Islet of Langerhans (tissue), 1 donor: ENCODE results near the gene ZFP62.

ENCODE experiments used
- FAIRE-seq: peaks from one replicate; lab custom pipeline; 2011; peaks lifted over from hg19 to GRCh38; lab: Jason Lieb, UNC

ZFP62 gene

DNA sequence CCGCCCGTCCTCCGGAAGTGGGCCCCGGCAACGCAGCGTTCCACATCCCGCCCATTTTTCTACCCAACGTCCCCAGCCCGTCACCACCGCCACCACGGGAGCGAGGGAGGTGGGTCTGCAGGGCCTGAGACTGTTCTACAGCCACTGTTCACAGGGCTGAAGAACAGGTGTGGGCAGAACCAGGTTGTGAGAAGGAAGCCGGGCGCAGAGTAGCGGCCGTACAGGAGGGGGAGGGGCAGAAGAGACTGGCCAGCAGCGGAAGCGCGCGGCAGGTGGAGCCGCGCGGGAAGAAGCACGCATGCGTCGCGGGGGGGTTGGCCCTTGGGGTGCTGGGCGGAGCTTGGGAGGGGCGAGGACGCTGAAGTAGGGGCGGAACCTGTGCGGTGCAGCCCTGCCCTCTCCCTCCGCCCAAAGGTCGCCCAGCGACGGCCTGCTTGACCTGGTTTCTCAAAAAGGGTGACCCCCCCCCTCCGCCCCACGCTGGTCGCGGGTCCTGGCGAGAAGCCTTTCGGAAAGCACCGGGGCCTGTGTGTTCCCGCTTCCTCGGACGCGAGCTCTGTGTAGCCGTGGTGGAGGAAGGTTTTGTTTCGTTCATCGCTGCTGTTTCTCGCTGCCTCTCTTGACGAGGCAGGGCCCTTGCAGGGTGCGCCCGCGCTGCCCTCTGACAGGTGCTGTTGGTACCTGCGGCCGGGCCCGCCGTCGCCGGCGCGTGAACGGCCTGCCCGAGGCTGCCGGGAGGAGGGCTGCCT lies 50.7 kb downstream of the ZFP62 start:
- FAIRE-seq = no peak

DNA sequence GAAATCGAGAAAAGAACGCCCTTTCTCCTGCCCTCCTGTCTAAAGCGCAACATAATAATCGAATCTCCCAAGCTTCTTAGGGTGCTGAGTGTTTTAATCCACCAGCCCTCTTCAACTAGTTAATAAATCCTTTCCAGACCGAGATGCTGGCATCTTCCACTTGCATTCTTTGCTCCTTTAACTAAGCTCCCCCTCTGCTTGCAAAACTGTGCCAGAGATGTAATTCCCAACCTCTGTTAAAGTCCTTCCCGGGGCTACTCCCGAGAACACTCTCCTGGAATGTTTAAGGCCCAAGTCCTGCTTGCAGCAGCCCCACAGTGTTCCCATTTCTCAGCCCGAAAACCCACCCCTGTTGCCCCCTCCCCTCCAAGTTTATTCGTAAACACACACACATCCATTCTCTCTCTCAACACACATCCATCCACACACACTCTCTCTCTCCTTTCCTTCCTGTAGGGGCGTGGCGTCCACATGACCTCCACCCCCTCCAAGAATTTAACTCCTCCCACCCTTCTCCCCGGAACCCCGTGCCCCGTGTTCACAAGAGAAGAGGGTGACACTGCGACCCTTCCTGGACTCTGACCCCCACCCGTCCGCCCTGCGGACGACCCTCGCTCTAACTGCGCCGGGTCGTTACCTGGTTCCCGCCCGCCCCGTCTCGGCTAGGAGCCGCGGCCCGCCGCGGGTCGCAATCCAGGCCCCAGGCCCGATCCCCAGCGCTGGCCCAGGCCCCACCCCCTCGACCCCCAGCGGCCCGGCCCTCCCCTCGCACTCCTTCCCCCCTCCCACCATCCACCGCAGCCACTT lies 51.5 kb downstream of the ZFP62 start:
- no peak for FAIRE-seq

DNA sequence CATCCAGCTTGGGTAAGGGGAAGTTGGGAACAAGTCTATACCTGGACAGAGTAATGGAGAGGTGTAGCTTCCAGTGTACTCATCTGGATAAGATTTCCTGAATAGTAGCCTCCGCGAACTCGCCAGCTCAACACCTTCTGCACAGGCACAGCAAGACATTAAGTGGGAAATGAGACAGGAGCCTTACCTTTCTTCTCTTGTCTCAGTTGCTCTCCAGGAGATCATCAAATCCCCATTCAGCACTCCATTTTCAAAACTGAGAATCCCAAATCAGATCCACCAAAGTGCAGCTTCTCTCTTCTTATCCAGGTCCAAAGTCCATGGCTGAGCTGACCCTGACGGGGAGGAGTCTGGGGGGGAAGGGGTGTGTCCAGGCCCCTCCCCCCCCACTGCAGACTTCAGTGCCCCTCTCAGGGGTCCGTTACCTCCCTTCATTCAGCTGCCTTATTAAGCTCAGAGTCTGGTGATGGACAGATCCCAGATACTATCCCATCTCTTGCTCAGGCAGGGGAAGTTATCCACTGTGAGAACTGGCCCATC lies 52.5 kb downstream of the ZFP62 start:
- FAIRE-seq = no peak

DNA sequence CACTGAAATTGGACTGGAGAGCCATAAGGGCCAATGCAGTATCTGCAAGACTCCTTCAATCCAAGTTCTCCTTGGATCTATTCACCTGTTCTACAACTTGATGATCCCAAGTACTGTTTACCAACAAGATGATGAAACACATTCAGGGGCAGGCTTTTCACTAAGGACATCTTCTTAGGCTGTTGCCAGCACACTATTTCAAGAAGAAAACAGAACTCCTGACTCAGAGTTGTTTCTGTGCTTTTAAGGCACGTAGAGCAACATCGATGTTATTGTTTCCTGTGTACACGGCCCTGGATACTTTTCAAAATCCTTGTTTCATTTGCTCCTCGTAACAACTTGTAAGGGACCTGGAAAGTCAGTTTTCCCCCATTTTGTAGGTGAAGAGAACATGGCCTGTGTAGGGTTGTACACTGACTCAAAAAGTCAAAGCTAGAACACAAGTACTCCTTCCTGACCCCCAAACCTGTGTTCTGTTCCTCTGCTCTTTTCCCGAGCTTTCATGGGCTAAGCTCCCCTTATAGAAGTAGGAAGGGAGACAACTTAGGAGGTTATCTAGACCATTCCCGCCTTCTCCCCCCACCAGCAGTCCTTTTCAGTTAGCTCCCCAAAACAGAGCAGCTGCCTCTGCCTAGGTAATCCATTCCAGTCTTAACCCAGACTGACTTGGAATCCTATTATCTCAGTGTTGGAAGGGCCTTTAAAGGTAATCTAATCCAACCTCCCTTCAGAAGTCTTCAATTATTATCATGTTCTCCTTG lies 53.2 kb downstream of the ZFP62 start:
- no peak for FAIRE-seq

DNA sequence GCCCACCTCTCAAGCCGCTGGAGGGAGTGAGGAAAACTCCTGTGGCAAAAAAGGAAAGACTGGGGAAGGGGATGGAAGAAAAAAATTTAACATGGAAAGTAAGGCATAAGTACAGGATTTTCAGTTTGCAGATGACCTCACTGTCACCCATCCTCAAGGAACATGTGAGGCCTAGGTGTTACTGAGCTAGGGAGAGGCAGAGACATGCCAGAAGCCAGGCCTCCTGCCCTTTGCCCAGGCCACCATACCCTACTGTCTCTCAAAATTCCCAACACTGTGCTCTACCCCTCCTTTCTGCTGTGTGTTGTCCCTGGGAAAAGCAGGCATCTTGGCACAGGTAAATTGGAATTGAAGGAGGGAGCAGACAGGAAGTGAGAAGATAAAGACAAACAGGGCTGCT lies 54.0 kb downstream of the ZFP62 start:
- no peak for FAIRE-seq

DNA sequence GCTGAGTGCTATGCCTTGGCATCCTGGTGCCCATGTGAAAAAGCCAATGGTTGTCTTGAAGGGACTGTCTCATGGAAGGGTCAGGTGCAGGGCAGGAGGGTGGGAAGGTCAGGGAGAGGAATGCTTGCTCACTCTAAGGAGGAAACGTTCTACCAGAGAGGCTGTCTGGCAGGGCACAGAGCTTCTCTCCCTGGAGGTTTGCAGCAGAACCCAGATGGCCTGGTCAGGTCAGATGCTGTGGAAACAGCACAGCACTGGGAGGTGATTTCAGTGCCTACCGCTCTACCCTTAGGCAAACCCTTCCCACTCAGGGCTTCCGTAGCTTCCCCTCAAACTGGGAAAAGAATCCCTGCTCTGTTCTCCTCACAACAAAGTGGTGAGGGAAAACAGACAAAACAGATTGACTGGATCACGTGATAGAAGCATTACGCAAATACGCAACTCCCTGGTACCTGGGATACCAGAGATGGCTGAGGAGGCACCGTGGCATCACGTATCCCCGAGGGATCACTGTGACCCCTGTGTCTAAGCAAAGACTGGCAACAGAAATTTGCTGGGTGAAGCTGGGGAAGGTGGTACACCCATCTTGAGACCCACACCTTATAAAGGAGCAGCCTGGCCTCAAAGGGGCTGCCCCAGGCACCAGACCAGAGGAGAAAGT lies 54.6 kb downstream of the ZFP62 start:
- no peak for FAIRE-seq

DNA sequence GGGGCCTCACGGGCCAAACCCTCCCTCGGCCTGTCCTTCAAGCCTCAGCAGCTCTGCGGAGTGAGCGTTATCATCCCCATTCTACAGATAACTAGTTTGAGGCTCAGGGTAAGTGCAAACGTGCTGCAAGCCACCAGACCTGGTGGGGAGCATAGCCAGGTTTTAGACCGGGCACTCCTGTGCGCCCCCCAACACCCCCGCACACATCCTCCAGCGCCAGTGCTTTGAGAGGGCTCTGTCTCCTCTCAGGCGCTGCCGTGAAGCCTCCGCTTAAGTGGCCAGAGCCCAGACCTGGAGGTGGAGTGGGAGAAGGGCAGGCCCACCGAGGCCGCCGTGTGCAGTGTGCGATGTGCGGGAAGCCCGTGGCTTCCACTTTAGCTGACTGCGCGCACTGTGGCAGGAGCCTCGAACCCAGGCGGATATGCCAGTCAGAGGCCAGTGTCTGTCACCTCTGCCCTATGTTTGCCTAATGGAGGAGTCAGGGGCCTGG lies 56.9 kb downstream of the ZFP62 start:
- no peak for FAIRE-seq

DNA sequence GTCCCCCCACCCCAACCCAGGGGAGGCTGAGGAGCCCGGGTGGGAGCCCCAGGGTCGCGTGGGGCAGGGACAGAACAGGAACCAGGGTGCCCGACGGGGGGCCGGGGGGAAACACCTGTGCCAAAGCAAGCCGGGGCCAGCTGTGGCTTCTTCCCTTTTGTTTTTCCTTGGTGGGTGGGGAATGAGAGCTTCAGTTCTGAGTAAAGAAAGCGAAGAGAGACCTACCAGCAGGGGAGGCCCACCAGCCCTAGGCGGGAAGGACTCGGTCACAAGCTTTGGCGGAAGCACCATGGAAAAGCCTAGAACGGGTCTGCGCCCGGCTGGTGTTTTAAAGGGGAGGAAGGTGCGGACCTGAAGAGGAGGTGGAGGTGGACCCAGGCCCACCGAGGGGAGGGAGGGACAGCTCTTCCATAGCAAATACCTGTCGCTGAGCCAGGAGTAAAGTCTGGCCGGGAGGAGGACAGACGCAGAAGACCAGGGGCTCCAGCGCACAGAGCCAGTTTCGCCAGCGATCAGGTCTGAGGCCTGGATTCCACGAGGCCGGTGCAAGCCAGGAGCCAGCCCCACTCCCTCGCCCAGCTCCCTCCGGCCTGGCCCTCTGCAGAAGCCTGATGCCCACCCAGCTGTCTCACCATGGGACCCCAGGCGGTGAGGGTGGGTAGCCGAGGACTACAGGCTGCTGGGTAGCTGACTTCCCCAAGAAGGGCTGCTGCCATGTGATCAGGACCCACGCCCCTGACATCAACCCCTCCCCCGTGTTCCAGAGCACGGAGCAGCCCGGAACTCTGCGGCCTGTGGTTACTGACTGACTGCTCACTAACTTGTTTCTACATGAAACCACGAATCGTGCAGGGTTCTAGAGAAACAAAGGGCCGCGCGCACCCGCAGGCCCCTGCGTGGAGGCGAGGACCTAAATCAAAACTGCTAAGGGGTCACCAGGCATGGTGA lies 57.6 kb downstream of the ZFP62 start:
- no peak for FAIRE-seq

DNA sequence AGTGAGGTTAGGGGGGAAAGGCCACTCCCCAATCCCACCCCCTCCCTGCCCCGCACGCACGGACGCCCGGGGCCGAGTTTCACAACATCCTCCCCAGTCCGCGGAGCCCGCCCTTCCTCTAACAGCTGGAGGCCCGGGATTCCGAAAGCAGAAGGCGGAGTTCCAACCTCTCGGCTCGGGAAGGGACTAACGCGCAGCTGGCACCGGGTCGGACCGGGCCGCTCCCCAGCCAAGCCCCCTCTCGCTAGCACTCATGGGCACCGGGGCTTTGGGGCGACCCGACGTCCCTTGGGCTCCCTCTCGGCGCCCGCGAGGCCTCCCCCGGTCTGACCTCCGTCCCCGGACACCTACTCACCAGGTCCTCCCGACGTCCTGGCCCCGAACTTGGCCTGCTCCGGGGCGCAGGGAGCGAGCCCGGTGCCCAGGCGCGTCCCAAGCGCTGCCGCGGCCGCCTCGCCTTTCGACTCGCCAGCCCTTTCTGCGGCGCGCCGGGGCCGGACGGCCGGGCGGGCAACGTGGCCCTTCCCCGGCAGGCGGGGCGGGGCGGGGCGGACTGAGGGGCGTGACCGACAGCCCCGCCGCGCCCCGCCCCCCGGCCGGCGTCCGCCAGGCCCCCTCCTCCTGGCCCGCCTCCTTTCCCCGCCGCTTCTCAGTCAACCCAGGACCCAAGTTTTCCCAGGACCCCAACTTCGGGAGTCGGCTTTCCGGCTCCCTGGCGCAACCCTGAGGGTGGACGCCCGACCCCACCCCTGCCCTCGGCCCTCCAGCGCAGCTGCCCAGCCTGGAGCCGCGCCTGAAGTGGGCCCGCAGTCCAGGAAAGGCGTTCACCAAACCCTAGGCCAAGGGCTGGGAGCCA lies 58.5 kb downstream of the ZFP62 start, which contains the start of gene MGAT1:
MGAT1 (minus strand) TSS at position 482 of the 856 bp plus-strand sequence. CDS start 9,835 bp downstream, outside the sequence.
- no peak for FAIRE-seq

DNA sequence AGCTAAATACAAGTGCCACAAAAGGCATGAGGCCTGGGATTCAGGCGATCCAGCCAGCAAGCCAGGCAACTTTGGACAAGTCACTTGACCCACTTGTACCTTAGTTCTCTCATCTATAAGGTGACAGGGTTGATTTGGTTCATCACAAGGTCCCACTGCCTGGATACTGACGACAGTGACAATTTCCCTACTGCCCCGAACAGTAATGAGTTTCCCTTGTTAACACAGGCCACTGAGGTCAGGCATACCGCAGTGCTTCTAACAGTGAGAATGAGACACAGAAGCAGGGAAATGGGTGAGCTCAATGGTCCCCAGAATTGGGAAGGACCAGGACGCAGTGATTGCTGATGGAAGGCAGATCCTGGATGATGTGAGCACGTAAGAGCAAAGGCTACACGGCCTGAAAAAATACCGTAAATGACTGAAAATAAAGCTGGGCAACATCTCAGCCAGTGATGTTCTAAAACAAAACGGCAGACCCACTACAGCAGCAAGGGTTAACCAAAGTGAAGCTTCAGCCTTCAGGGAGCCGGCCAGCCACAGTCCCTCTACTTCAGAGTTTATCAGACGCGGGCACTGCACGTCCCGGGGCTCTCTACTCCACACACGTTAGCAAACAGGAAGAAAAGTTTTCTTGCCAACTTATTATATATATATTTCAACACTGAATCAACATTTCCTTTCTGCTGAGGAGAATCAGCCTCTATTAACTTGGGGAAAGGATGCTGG lies 59.3 kb downstream of the ZFP62 start:
- FAIRE-seq = no peak

DNA sequence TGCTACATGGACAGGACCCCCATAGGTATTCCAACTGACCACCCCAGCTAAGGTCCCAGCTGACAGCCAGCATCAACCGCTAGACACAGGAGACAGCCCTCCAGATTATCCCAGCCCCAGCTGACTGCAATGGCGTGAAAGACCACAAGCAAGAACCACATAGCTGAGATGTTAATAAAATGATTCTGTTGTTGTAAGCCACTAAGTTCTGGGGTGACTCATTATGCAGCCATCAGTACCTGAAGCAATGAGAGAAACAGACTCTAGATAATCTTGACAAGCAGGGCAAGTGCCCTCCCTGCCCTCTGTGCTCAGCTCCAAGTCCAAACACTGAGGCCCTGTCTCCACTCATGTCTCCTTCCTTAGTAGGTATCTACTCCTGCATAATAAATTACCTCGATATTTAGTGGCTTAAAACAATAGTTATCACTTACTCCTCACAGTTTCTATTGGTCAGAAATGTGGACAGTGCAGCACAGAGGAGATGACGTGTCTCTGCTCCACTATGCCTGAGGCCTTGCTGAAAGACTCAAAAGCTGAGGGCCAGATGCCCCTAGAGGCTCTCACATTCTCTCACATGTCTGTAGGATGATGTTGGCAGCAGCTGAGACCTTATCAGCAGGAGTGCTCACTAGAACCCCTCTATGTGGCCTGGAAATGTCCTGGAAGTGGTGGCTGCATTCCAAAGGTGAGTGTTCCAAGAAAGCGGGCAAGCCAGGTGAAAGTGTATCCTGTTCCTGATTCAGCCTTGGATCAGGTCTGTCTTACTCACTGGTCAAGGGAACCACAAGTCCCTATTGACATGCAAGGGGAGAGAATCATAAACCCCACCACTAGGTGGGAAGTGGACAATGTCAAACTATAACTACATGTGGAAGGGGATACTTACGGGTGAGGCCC lies 60.9 kb downstream of the ZFP62 start:
- FAIRE-seq = no peak

DNA sequence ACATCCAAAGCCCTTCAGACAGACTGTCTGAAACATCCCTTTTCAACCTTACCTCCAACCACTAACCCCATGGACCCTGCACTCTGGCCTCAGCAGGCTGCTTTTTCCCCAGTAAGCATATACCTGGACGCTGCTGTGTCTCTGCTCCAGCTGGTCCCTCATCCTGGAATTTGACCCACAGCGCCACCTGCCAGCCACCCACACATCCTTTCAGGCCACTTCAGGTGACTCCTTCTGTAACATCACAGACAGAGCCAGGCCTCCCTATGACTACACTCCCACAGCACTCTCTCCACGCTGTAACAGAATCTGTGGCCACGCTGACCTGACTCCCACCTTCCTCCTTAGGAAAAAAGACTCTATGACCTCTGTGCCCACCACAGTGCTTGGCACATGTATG lies 61.9 kb downstream of the ZFP62 start:
- no peak for FAIRE-seq

DNA sequence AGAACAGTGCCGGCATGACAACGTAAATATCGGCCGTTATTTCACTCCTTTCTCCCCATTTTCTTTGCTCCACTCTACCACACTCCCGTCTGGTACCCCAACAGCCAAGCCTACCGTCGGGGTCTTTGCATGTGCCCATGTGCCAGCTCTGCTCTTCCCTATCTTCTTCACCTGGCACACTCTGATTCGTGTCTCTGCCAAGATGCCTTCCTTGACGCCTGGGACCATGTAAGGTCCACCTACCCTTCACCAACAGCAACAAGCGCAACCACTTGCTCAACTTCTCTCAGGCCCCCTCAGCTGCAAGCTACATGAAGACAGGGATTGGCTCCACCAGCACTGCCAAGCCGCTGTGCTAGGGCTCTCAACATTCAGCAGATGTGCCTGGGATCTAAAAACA lies 62.9 kb downstream of the ZFP62 start:
- no peak for FAIRE-seq
